H1 (cell line): ENCODE measurements around the gene TBC1D19.

ENCODE experiments used
- CEBPB ChIP-seq: IDR thresholded peaks from 2 replicates; pipeline ENCODE4 v1.6.1; 2012; ENCODE audit warnings: low read depth, low read length
- EP300 ChIP-seq, 2 experiments: IDR thresholded peaks; 1 replicate in 1 of 2; 2 replicates in 1 of 2; pipeline ENCODE4 v1.6.1; 2011 to 2012; ENCODE audit warnings: low read depth in 2 of 2, low read length in 2 of 2, mild to moderate bottlenecking in 2 of 2, borderline replicate concordance in 1 of 2, inconsistent platforms in 1 of 2, moderate library complexity in 1 of 2
- EZH2 ChIP-seq: fragments of 200-600 bp; sonication (generic); IDR thresholded peaks from 2 replicates; pipeline ENCODE4 v1.7.1; 2012; ENCODE audit warnings: low read depth, mild to moderate bottlenecking, moderate library complexity, low read length, inconsistent platforms; ENCODE audit not compliant: severe bottlenecking
- FOSL1 ChIP-seq: IDR thresholded peaks from 2 replicates; pipeline ENCODE4 v1.6.1; 2011; ENCODE audit warnings: mild to moderate bottlenecking, low read depth, low read length, moderate library complexity; ENCODE audit not compliant: insufficient read depth
- POLR2A ChIP-seq, 2 experiments: IDR thresholded peaks; 1 replicate in 1 of 2; 2 replicates in 1 of 2; pipeline ENCODE4 v1.6.1; 2011; ENCODE audit warnings: low read depth in 2 of 2, low read length in 2 of 2, mild to moderate bottlenecking in 2 of 2; ENCODE audit errors: control extremely low read depth in 1 of 2
- POLR2AphosphoS5 ChIP-seq: IDR thresholded peaks from 2 replicates; pipeline ENCODE4 v1.6.1; 2011; ENCODE audit warnings: low read depth, low read length
- RNF2 ChIP-seq: fragments of 200-900, 300-1000 bp; sonication (generic); IDR thresholded peaks from 2 replicates; pipeline ENCODE4 v1.7.1; 2016; ENCODE audit warnings: borderline replicate concordance, low read depth, mild to moderate bottlenecking, antibody characterized with exemption, low read length; ENCODE audit not compliant: poor library complexity, severe bottlenecking; ENCODE audit errors: missing control alignments
- TF ChIP-seq, protein P1 (sequence below), 3 experiments: IDR thresholded peaks; 1 replicate in 2 of 3; 2 replicates in 1 of 3; pipeline versions ENCODE4 v1.5.1 to v1.6.1; 2011; ENCODE audit warnings: low read length in 3 of 3, mild to moderate bottlenecking in 3 of 3, inconsistent platforms in 2 of 3, low read depth in 1 of 3, moderate library complexity in 1 of 3; ENCODE audit not compliant: insufficient read depth in 1 of 3; ENCODE audit errors: control extremely low read depth in 1 of 3

DNA sequence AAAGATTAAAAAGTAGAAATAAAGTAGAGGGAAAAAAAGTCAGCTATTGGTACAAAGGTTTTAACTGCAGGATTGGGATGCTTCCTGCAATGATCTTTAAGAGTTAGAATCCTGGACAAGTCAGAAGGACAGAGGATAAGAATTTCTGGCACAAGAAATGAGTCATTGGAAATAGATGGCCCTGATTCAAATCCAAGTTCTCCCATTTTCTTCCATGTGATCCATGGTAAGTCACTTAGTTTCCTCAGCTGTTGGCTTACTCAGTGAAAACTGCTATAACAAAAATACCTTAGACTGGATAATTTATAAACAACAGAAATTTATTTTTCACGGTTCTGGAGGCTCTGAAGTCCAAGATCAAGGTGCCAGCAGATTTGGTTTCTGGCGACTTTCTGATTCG, 13.3 kb upstream of the TBC1D19 start:
- TF ChIP-seq, protein P1, sequence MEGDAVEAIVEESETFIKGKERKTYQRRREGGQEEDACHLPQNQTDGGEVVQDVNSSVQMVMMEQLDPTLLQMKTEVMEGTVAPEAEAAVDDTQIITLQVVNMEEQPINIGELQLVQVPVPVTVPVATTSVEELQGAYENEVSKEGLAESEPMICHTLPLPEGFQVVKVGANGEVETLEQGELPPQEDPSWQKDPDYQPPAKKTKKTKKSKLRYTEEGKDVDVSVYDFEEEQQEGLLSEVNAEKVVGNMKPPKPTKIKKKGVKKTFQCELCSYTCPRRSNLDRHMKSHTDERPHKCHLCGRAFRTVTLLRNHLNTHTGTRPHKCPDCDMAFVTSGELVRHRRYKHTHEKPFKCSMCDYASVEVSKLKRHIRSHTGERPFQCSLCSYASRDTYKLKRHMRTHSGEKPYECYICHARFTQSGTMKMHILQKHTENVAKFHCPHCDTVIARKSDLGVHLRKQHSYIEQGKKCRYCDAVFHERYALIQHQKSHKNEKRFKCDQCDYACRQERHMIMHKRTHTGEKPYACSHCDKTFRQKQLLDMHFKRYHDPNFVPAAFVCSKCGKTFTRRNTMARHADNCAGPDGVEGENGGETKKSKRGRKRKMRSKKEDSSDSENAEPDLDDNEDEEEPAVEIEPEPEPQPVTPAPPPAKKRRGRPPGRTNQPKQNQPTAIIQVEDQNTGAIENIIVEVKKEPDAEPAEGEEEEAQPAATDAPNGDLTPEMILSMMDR (IDR thresholded peaks at IDR 0.05; ENCODE audit: control extremely low read depth in 1 of 3, insufficient read depth in 1 of 3, low read depth in 1 of 3, low read length in 3 of 3) = no peak
- no peak for TF ChIP-seq FOSL1
- no peak for TF ChIP-seq CEBPB
- no peak for TF ChIP-seq POLR2A (IDR thresholded peaks at IDR 0.05; ENCODE audit: control extremely low read depth in 1 of 2, low read depth in 2 of 2, low read length in 2 of 2)
- TF ChIP-seq EZH2 = no peak
- no peak for TF ChIP-seq POLR2AphosphoS5
- TF ChIP-seq RNF2 = no peak
- TF ChIP-seq EP300 (IDR thresholded peaks at IDR 0.05; ENCODE audit: borderline replicate concordance in 1 of 2, low read depth in 2 of 2, low read length in 2 of 2) = no peak
